HepG2 (cell line): ENCODE measurements around the gene KDM5C.

Experiments used
- BRF2 ChIP-seq: sonication (generic); formaldehyde crosslinking; IDR thresholded peaks from 2 replicates; pipeline ENCODE4 v1.8.1; 2022; ENCODE audit warnings: mild to moderate bottlenecking, missing genetic modification reagents
- CTCF ChIP-seq: sonication (generic); formaldehyde crosslinking; IDR thresholded peaks from 2 replicates; pipeline ENCODE4 v1.5.0; 2020; ENCODE audit warnings: mild to moderate bottlenecking, missing genetic modification reagents, moderate library complexity
- GABPB1 ChIP-seq: IDR thresholded peaks from 2 replicates; pipeline ENCODE4 v1.6.1; 2016; ENCODE audit warnings: mild to moderate bottlenecking, missing genetic modification reagents, moderate library complexity, missing compliant biosample characterization
- HDAC2 ChIP-seq: sonication (generic); formaldehyde crosslinking; IDR thresholded peaks from 2 replicates; pipeline ENCODE4 v1.4.0; 2020; ENCODE audit warnings: missing genetic modification reagents
- HNRNPL ChIP-seq: fragments of 200-400 bp; formaldehyde crosslinking; IDR thresholded peaks from 2 replicates; pipeline ENCODE4 v1.6.1; 2017; ENCODE audit warnings: mild to moderate bottlenecking, low read depth, low read length
- KDM1A ChIP-seq: IDR thresholded peaks from 2 replicates; pipeline ENCODE4 v1.6.1; 2016; ENCODE audit warnings: missing compliant biosample characterization
- KDM4B ChIP-seq: sonication (generic); formaldehyde crosslinking; IDR thresholded peaks from 2 replicates; pipeline ENCODE4 v1.4.0; 2020; ENCODE audit warnings: missing genetic modification reagents
- ZNF256 ChIP-seq: sonication (generic); formaldehyde crosslinking; conservative IDR thresholded peaks from 2 replicates; pipeline ENCODE4 v1.4.0; 2020; ENCODE audit warnings: missing genetic modification reagents

GRCh38 chrX:53188763-53189162, 36.2 kb downstream of the KDM5C start:
- TF ChIP-seq ZNF256 (CRISPR knock-in tag), result no peak
- TF ChIP-seq BRF2 (CRISPR knock-in tag), result no peak
- TF ChIP-seq GABPB1 (CRISPR knock-in tag), result no peak
- no peak for TF ChIP-seq KDM4B (CRISPR knock-in tag)
- TF ChIP-seq HNRNPL, result no peak
- no peak for TF ChIP-seq HDAC2 (CRISPR knock-in tag)
- no peak for TF ChIP-seq KDM1A (CRISPR knock-in tag)
- TF ChIP-seq CTCF (CRISPR knock-in tag), result no peak
